MM.1S (cell line): ENCODE data around the gene ULK4.

Experiments used
- EZH2 ChIP-seq: fragments of 300-600 bp; sonication (generic); optimal IDR thresholded peaks from 2 replicates; pipeline ENCODE3; 2017; ENCODE audit warnings: low read depth, mild to moderate bottlenecking, antibody characterized with exemption, low read length, mixed read lengths
- TF ChIP-seq, protein P1 (sequence below): fragments of 300-600 bp; sonication (generic); IDR thresholded peaks from 2 replicates; pipeline ENCODE4 v1.5.1; 2016; ENCODE audit warnings: antibody characterized with exemption, low read length, mixed read lengths

GRCh38 chr3:41640076-41640475 is 321.8 kb downstream of the ULK4 start:
- TF ChIP-seq, protein P1, sequence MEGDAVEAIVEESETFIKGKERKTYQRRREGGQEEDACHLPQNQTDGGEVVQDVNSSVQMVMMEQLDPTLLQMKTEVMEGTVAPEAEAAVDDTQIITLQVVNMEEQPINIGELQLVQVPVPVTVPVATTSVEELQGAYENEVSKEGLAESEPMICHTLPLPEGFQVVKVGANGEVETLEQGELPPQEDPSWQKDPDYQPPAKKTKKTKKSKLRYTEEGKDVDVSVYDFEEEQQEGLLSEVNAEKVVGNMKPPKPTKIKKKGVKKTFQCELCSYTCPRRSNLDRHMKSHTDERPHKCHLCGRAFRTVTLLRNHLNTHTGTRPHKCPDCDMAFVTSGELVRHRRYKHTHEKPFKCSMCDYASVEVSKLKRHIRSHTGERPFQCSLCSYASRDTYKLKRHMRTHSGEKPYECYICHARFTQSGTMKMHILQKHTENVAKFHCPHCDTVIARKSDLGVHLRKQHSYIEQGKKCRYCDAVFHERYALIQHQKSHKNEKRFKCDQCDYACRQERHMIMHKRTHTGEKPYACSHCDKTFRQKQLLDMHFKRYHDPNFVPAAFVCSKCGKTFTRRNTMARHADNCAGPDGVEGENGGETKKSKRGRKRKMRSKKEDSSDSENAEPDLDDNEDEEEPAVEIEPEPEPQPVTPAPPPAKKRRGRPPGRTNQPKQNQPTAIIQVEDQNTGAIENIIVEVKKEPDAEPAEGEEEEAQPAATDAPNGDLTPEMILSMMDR: no peak
- TF ChIP-seq EZH2: no peak
